GM08714 (cell line): Measurements from ENCODE around the gene SDHA.
"Not testable (repeated sequence)": the region's sequence is repeated elsewhere in the genome, so short reads cannot be mapped to it uniquely, and the experiment has no call there.

ENCODE experiments used
- H3K4me3 ChIP-seq: fragments of 200-500 bp; sonication (Bioruptor generic); 2 replicates; pipeline ENCODE4 v1.5.1; 2014; ENCODE audit warnings: mild to moderate bottlenecking, low read length, inconsistent platforms
- ZNF274 ChIP-seq: IDR thresholded peaks from 2 replicates; pipeline ENCODE4 v1.6.1; 2012; ENCODE audit warnings: mild to moderate bottlenecking, low read depth, low read length

The SDHA gene

DNA sequence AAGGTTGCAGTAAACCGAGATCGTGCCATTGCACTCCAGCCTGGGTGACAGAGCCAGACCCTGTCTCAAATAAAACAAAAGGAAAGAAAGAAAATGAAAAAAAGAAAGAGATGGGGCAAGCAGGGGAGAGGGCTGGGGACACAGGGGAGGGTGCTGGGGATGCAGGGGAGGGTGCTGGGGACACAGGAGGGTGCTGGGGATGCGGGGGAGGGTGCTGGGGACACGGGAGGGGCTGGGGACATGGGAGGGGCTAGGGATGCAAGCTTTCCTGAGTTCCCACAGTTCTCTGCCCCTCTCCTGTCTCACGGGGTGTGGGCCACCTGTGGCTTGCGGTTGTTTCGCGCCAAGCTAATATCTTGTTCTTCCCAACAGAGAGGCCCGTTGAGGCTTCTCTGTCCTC, 60.5 kb downstream of the SDHA start:
- TF ChIP-seq ZNF274, result no peak
- H3K4me3 ChIP-seq, result no peak overlapping the region

DNA sequence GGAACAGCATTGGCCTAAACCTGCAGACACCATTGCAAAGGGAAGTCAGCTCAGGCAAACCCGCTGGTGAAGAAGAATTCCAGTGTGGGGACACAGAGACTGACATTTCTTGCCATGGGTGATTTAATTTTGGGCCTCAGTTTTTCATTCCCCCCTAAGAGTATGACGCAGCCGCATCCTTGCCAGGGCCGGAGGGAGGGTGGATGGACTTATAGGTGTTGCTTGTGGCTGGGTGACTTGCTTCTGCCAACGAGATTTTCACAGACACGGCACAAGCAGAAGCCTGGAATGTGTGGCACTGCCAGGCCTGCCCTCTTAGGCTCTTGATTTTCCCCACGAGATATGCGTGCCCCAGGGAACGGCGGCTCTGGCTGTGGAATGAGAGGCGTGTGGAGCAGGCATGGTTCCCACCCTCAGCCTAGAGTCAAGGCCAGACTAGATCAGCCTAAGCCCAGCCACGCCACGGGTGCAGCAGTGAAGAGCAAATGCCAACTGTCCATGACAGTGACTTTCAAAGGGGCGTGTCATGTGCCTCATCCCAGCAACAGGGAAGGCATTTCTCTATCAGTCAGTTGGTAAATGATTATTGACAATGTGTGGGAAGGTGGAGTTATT, 61.0 kb downstream of the SDHA start:
- not testable (repeated sequence) for H3K4me3 ChIP-seq

DNA sequence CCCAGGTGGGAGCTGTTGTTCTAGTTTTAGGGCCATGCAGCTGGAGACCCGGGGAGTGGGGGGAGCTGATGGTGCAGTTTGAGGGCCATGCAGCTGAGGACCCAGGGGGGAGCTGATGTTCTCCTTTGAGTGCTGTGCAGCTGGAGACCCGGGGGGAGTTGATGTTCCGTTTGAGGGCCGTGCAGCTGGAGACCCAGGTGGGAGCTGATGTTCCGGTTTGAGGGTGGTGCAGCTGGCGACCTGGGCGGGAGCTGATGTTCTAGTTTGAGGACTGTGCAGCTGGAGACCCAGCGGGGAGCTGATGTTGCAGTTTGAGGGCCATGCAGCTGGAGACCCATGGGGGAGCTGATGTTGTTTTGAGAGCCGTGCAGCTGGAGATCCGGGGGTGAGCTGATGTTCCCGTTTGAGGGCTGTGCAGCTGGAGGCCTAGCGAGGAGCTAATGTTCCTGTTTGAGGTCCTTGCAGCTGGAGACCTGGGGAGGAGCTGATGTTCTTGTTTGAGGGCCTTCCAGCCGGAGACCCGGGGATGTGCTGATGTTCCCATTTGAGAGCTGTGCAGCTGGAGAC, 68.0 kb downstream of the SDHA start:
- no peak for TF ChIP-seq ZNF274

GRCh38 chr5:290200-290599, 72.1 kb downstream of the SDHA start:
- H3K4me3 ChIP-seq, result not testable (repeated sequence)

More for the DNA sequence above, 68.0 kb downstream of the SDHA start:
- no peak overlapping the region for H3K4me3 ChIP-seq

- not testable (repeated sequence) for H3K4me3 ChIP-seq
These were observed 73.2 kb downstream of the SDHA start for GRCh38 chr5:291345-291744.

DNA sequence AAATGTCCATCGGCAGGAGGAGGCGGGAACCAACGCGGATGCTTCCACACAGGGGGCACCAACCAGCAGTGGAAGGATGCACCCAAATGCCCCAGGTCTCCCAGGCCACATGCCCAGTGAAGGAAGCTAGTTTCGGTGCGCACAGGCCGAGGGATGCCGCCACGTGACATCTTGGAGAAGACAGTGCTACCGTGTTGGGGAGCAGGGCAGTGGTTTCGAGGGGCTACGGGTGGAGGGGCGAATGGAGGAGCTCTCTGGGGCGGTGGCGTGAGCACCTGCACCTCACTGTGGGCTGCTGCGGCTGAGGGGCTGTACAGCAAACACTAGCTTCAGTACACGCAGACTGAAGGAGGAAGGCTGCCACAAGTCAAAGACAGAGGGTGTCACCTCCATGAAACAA, 76.7 kb downstream of the SDHA start:
- H3K4me3 ChIP-seq, result not testable (repeated sequence)

GRCh38 chr5:296207-296606, 78.1 kb downstream of the SDHA start:
- not testable (repeated sequence) for H3K4me3 ChIP-seq

DNA sequence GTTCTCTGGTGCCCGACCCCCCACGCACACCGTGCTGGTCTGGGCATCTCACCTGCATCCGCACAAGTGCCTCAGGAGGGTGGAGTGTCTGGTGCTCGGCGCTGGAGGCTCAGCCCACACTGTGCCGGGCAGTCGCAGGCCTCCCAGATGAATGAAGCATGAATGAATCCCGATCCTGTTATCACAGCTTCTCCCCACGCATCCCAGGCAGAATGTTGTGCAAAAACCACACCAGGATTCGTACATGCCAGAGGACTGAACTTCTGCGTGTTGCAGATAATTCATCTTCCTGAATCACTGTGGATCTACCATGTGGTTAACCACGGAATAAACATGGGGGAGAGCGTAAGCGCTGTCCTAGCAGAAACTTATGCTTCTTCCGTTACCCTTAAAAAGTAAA, 78.8 kb downstream of the SDHA start:
- not testable (repeated sequence) for H3K4me3 ChIP-seq

DNA sequence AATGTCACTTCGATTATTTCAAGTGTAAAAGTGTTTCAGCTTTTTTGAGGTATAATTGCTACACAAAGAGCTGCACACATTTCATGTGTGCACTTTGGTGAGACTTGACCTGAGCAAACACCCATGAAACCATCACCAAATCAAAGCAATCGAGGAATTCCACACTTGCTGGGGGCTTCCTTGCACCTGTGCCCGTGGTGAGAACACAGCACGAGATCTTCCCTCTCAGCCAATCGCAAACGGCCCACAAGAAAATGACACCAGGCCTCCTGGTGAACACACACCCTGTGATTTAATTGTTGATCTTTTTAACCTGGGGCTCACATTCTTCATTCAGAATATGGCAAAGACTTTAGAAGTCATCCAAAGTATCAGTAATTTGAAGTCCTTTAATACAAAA, 79.3 kb downstream of the SDHA start:
- not testable (repeated sequence) for H3K4me3 ChIP-seq

GRCh38 chr5:297991-298736, 80.0 kb downstream of the SDHA start:
- not testable (repeated sequence) for H3K4me3 ChIP-seq

- TF ChIP-seq ZNF274, result no peak
- no peak overlapping the region for H3K4me3 ChIP-seq
These were observed 80.6 kb downstream of the SDHA start for GRCh38 chr5:298737-299125.

DNA sequence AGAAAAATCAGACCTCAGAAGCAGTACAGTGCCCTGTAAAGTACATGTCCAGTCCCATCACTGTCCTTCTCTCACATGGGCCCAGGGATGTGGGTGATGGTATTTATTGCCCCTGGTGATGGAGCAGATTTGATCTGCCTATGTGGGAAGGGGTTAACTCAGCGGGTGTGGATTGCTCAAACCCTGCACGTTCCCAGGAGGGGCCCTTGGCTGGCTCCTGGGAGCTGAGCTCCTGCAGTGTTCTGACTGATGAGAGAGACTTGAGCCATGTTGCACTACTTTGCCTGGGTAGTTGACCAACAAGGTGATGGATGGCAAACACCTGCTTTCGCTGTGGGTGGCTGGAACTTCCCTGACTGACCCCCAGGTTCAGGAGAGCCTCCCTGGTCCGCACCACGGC, 81.8 kb downstream of the SDHA start:
- not testable (repeated sequence) for H3K4me3 ChIP-seq

GRCh38 chr5:300691-301435, 82.7 kb downstream of the SDHA start:
- not testable (repeated sequence) for H3K4me3 ChIP-seq

DNA sequence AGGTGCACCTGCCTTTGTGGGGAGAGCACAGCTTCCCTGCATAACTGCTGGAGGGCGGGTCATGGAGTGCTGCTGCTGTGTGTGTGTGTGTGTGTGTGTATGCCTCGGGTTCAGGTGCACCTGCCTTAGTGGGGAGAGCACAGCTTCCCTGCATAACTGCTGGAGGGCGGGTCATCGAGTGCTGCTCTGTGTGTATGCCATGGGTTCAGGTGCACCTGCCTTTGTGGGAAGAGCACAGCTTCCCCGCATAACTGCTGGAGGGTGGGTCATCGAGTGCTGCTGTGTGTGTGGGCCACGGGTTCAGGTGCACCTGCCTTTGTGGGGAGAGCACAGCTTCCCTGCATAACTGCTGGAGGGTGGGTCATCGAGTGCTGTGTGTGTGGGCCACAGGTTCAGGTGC, 84.3 kb downstream of the SDHA start:
- H3K4me3 ChIP-seq, result not testable (repeated sequence)

DNA sequence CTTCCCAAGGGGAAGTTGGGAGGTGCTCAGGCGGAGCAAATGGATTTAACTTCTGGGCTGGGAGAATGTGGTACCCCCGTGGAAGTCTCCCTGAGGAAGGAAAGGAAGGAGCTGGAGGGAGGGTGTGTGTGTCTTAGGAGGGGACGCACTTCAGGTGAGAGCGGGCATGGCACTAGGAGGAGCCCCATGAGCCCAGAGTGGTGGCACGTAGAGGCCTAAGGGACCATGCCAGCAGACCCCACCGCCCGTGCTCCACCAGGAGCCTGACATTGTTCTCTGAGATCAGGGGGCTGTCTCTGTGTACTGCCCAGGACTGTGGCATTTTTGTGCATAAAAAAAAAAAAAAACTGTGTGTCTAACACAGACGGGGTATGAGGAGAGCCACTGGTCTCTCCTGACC, 84.8 kb downstream of the SDHA start:
- TF ChIP-seq ZNF274, result no peak
- no peak overlapping the region for H3K4me3 ChIP-seq

DNA sequence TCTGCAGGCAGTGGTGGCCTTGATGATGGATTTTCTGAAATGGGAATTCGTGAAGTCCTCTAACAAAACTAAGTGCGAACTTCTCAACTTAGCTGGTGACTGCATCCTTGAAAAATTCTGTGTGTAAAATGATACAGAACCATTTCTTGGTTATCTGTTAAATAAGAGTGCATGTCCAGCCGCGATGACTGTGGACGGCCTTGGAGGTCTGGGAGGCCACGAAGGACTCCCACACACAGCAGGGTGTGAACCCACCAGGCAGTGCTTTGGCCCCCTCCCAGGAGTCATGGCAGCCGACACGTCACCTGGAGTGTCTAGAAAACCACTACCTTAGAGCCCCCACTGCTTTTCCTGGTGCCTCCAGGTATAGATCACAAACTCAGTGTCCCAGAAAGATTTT, 85.6 kb downstream of the SDHA start:
- H3K4me3 ChIP-seq, result not testable (repeated sequence)
